HG02642 (cell line): ENCODE measurements around the gene GCSAM.
"Not testable (repeated sequence)": the region's sequence is repeated elsewhere in the genome, so short reads cannot be mapped to it uniquely, and the experiment has no call there.

Source experiments
- ATAC-seq: cut with Tn5 transposase; IDR thresholded peaks from one replicate; pipeline ENCODE4 v1.9.1; 2021; ENCODE audit warnings: mild to moderate bottlenecking; ENCODE audit not compliant: unreplicated experiment, poor library complexity

Gene GCSAM

GRCh38 chr3:112078125-112079083 is 54.6 kb downstream of the GCSAM start:
- no peak for ATAC-seq

GRCh38 chr3:112074616-112075497 is 58.2 kb downstream of the GCSAM start:
- ATAC-seq, result no peak

GRCh38 chr3:112074006-112074405 is 59.0 kb downstream of the GCSAM start:
- no peak for ATAC-seq

GRCh38 chr3:112072387-112073060 is 60.5 kb downstream of the GCSAM start:
- not testable (repeated sequence) for ATAC-seq
